Astrocyte of the spinal cord (primary cell): ENCODE data around the gene SCD5.

Experiments
- DNase-seq: peaks from one replicate; pipeline ENCODE4 v3.0.0; 2011; ENCODE audit warnings: low read depth, low spot score
- H3K4me3 ChIP-seq: 2 replicates; pipeline ENCODE4 v1.5.1; 2011; ENCODE audit warnings: low read depth, mild to moderate bottlenecking, low read length, moderate library complexity
- CTCF ChIP-seq: IDR thresholded peaks from 2 replicates; pipeline ENCODE4 v1.5.1; 2012; ENCODE audit warnings: low read depth, mild to moderate bottlenecking, low read length, inconsistent platforms
- in situ Hi-C: cut with HindIII; loops from 2 replicates; pipeline ENCODE4 v1.10.0; 2017; ENCODE audit warnings: low sequenced_read_pairs

SCD5 gene

GRCh38 chr4:82620126-82620735 is 178.4 kb downstream of the SCD5 start:
- in situ Hi-C loops, result no loop called here
- TF ChIP-seq CTCF, result no peak
- no peak overlapping the region for H3K4me3 ChIP-seq
- DNase-seq, result no peak

- in situ Hi-C loops, result no loop called here
- peak; percentile 67 for DNase-seq
- no peak overlapping the region for H3K4me3 ChIP-seq
- TF ChIP-seq CTCF, result no peak
Observed at GRCh38 chr4:82618103-82618720, 180.4 kb downstream of the SCD5 start.

GRCh38 chr4:82614838-82615449 is 183.7 kb downstream of the SCD5 start:
- H3K4me3 ChIP-seq, result no peak overlapping the region
- in situ Hi-C loops, result no loop called here
- DNase-seq, result no peak
- no peak for TF ChIP-seq CTCF

GRCh38 chr4:82613121-82613520 is 185.5 kb downstream of the SCD5 start:
- no peak overlapping the region for H3K4me3 ChIP-seq
- in situ Hi-C loops, result no loop called here

GRCh38 chr4:82611982-82612381 is 186.6 kb downstream of the SCD5 start:
- H3K4me3 ChIP-seq, result no peak overlapping the region
- in situ Hi-C loops, result no loop called here
- DNase-seq, result no peak
- TF ChIP-seq CTCF, result no peak

More at GRCh38 chr4:82613121-82613520, 185.5 kb downstream of the SCD5 start:
- no peak for TF ChIP-seq CTCF
- no peak for DNase-seq

- no peak for DNase-seq
- TF ChIP-seq CTCF, result no peak
- in situ Hi-C loops, result no loop called here
- H3K4me3 ChIP-seq, result no peak overlapping the region
Observed at GRCh38 chr4:82611527-82611926, 187.1 kb downstream of the SCD5 start.
